Epidermal melanocyte (primary cell): ENCODE results near the gene RNF207.

Source experiments
- DNase-seq: peaks from one replicate; pipeline ENCODE4 v3.0.0; 2011; ENCODE audit warnings: low spot score; ENCODE audit not compliant: insufficient read length

RNF207 gene, protein sequence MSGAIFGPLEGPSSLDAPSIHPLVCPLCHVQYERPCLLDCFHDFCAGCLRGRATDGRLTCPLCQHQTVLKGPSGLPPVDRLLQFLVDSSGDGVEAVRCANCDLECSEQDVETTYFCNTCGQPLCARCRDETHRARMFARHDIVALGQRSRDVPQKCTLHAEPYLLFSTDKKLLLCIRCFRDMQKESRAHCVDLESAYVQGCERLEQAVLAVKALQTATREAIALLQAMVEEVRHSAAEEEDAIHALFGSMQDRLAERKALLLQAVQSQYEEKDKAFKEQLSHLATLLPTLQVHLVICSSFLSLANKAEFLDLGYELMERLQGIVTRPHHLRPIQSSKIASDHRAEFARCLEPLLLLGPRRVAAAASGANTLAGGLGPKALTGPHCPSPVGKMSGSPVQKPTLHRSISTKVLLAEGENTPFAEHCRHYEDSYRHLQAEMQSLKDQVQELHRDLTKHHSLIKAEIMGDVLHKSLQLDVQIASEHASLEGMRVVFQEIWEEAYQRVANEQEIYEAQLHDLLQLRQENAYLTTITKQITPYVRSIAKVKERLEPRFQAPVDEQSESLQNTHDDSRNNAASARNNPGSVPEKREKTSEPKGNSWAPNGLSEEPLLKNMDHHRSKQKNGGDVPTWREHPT

DNA sequence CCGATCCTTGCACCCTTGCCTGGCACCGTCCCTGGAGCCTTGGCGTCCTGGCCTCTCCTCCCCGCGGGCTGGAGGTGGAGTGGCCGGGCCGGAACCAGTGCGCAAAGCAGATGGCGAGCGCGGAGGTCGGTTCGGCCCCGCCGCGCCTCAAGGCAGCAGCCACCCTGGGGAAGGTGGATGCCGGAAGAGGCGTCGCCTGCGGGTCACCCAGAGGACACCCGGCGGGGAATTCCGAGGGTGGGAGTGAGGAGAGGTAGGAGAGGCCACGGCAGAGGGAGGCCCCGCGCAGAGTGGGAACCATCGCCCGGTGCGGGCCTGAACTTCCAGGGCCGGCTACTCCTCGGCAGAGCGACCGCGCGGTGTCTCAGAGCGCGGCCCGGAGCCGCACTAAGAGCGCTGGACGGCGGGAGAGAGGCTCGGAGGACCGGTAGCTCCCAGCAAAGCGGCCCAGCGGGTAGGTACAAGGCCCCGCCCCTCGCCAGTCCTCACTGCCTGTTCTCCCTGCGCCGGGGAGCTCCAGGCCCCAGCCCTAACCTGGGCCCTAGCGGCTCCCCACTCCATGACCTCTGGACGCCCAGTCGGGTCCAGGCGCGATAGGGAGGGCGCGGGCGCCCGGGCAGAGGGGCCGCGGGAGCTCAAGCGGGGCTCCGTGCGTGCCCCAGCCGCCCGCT is at the start of gene RNF207:
Gene RNF207 (plus strand): TSS at position 271 of the 671 bp plus-strand sequence. CDS start 417 bp downstream, outside the sequence.
- DNase-seq: no peak

DNA sequence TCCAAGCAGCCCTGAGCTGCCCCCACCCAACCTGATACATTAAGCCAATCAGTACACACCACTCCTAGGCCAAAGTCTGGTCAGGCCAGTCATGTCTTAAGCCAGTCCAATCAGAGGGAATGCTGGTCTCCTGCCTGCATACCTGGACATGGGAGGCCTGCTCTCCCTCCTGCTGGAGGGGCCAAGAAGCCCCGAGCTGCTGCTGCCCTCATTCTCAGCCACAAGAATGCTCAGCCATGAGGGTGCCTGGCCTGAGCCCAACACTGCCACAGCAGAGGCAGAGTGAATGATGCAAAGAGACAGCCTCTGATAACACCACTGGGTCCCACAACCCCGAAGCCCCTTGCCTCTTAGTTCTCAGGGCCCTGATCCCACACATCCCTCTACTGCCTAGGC is 48.8 kb upstream of the RNF207 start:
- DNase-seq: no peak

DNA sequence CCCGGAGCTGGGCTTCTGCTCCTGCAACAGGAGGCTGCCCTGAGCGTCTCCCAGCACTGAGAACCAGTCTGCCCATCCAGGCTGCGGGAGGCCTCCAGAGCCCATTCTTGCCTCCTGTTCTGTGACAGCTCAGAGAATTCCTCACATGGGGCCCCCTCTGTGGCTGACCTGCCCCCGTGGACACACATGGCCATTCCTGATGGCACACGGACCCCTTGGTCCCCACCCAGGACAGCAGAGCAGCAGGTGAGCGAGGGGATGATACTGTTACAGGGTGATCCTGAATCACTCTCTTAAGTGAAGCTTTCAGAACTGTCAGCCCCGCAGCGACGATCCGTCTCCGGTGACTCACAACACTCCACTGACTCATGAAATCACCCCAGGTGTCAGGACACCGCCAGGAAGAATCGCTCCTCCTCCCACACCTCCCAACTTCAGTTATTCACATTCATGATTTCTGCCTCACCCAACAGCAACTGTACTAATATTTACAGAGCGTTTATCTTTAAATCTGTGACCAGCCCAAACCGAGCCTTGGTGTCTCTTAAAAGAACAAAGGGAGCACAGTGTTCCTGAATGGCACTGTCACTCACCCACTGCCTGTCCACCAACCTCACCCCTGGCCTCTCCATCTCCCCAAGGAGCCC is 48.3 kb upstream of the RNF207 start:
- no peak for DNase-seq

- no peak for DNase-seq
Observed at GRCh38 chr1:6158181-6158580, 47.7 kb upstream of the RNF207 start.

- no peak for DNase-seq
Observed at GRCh38 chr1:6162341-6162740, 43.6 kb upstream of the RNF207 start.

DNA sequence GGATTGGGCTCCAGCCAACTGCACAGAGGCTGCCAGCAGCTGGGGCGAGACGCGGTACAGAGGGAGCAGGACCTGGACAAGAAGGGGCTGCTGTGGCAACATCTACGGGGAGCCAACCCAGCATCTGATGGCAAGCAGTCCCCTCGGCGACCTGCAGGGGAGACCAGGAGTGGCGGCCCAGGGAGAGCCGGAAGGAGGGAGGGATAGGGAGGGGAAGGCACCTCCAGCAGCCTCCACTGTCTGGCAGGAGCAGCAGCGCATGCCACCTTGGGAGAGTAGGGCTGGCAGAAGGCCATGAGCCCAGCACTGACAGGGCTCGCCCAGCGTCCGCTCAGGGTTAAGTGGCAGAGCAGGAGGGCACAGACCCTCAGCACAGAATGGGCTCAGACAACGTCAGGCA is 43.1 kb upstream of the RNF207 start:
- no peak for DNase-seq

DNA sequence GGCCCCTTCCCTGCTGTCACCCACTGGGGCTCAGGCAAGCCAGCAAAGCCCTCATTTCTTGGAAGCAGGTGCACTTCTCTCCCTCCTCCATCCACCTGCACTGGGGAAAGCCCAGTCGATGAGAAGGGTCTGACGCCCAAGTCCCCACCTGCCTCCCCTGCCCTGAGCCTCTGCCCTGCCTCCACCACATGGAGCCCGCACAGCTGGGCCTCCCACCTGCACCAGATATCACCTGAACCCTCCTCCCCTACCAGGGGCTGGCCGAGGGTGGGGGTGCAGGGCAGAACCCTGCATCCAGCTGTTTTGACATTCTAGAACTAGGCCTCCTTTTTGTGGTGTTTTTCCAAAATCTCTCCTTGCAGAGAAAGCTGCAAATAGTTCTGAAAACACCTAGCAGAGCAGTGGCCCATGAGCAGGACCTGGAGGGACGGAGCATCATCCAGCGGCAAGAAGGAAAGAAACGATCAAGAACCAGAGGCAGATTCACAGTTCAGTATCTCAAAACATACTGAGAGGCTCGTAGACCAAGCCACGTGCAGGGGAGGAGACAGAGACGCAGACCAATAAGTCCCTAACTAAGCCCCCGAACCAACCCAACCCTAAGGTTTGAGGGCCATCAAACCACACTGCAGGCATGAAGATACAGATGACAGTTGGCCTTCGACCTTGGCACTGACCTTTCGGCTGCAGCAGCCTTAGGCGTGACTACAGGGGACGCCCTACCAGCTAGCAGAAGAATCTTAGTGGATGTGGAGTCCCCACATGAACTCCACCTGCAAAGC is 42.5 kb upstream of the RNF207 start:
- DNase-seq: no peak

GRCh38 chr1:6163973-6164617 is 41.8 kb upstream of the RNF207 start:
- no peak for DNase-seq

DNA sequence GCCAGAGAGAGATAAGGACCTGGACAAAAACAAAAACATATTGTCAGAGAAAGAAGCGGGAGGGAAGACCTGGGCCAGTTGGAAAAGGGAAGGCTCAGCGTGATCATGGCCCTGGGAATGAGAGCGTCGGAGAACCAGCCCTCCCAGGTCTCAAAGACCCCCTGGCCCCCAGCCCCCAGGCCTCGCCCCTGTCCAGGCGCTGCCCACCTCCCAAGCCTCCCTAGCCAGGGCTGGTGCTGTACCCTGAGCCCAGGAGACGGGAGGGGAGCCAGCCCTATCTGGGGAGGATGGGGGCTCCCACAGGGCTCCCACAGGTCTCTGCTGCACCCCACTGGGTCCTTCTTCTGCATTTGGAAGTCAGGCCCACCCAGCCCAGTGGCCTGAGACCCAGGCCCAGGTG is 40.9 kb upstream of the RNF207 start:
- no peak for DNase-seq

- no peak for DNase-seq
Observed at GRCh38 chr1:6165441-6165985, 40.4 kb upstream of the RNF207 start.

- no peak for DNase-seq
Observed at GRCh38 chr1:6166221-6166620, 39.7 kb upstream of the RNF207 start.

- no peak for DNase-seq
Observed at GRCh38 chr1:6166655-6167390, 39.1 kb upstream of the RNF207 start.

DNA sequence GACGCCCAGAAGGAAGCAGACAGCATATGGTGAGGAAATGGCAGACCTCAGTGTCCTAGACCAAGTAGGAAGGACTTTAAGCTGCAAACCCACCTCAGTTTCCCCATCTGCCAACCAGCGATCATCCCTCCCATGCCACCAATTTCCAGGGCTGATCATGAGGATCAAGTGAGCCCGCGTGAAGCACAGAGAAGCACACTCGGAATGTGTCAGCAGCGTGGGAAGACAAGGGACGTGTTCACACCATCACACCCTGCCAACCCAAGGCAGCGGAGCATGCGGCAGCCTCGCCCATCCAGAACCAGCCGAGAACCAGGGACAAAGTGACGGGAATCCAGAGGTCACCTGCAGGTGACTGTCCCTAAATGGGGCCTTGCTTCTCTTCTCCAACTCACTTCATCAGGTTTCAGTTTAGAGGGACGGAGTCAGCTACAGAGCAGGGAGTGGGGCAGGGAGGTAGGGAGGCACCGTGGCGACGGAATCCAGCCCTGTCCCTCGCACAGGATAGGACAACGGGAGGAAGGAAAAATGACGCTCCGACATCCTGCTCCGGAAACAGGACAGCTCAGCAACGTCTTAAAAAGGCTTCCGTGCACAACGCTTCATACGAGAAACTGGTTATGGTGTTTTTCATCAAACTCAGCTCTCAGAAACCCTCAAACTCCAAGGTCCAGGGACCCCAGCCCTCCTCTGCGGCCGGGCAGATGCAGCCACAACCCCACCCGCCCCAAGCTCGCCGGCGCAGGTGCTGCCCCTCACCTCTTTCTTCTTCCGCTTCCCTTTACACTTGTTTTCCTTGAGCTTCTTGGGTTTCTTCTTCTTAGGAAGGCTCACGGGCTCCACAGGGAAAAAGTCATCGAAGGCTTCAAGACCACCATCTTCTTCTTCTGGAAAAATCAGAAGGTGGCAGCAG is 38.3 kb upstream of the RNF207 start:
- DNase-seq: no peak

GRCh38 chr1:6168947-6169586 is 36.9 kb upstream of the RNF207 start:
- no peak for DNase-seq

- no peak for DNase-seq
Observed at GRCh38 chr1:6170116-6170741, 35.7 kb upstream of the RNF207 start.

DNA sequence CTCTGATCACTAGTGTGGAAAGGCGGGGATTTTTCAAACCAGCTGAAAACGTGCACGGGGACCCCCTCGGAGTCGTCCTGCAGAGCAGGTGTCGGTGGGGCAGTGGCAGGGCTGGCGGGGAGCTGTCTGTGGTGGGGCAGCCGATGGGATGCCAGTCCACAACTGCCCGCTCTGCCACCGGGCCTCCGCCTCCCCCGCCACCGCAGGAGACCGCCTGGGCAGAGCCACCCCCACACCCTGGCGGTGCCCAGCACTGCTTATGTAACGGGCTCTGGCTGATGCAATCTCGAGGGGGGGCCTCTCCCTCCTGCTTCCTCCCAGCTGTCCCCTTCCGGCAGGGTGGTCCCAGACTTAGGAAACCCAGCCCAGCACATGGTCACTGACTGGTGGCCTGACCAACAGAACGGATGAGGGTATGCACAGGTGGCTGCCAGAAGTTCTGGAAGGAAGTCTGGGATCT is 35.1 kb upstream of the RNF207 start:
- DNase-seq: no peak

- no peak for DNase-seq
Observed at GRCh38 chr1:6171548-6172124, 34.3 kb upstream of the RNF207 start.
